H4 (cell line): ENCODE measurements around the gene MBNL1. TPM values are rescaled to one million over a fixed set of nuclear protein-coding genes. Genes with fewer than 3 reads are reported as not detected.
"Not testable (repeated sequence)": the region's sequence is repeated elsewhere in the genome, so short reads cannot be mapped to it uniquely, and the experiment has no call there.

Experiments
- DNase-seq: peaks from one replicate; pipeline ENCODE4 v3.0.0-alpha.2; 2015; ENCODE audit warnings: low spot score
- total RNA-seq: library from RNA; depleted of rRNA; stranded (reverse); fragments of >200 nt; shearing (Covaris generic); gene quantifications from 2 replicates; pipeline ENCODE4 v1.2.3, GENCODE V29; 2014

MBNL1 gene
- total RNA-seq, 1 experiment from 2014 or later = 153 TPM

GRCh38 chr3:152402695-152403451, 134.1 kb downstream of the MBNL1 start:
- no peak for DNase-seq

GRCh38 chr3:152403632-152404066, 134.9 kb downstream of the MBNL1 start:
- peak; percentile 63 for DNase-seq

GRCh38 chr3:152404976-152405375, 136.2 kb downstream of the MBNL1 start:
- DNase-seq = no peak

GRCh38 chr3:152405915-152406802, 137.4 kb downstream of the MBNL1 start:
- DNase-seq = peak; percentile 60

- DNase-seq = no peak
These were observed 144.5 kb downstream of the MBNL1 start for GRCh38 chr3:152413240-152413639.

GRCh38 chr3:152416808-152417580, 148.3 kb downstream of the MBNL1 start:
- DNase-seq = no peak

- no peak for DNase-seq
These were observed 151.0 kb downstream of the MBNL1 start for GRCh38 chr3:152419748-152420147.

- no peak for DNase-seq
These were observed 152.4 kb downstream of the MBNL1 start for GRCh38 chr3:152421162-152421561.

GRCh38 chr3:152426393-152426792, 157.7 kb downstream of the MBNL1 start:
- DNase-seq = no peak

- no peak for DNase-seq
These were observed 159.8 kb downstream of the MBNL1 start for GRCh38 chr3:152428577-152428976.

GRCh38 chr3:152430223-152431002, 161.7 kb downstream of the MBNL1 start:
- no peak for DNase-seq

- DNase-seq = no peak
These were observed 165.4 kb downstream of the MBNL1 start for GRCh38 chr3:152434142-152434541.

- not testable (repeated sequence) for DNase-seq
These were observed 166.5 kb downstream of the MBNL1 start for GRCh38 chr3:152435210-152435609.

GRCh38 chr3:152436707-152437590, 168.2 kb downstream of the MBNL1 start:
- DNase-seq = no peak

GRCh38 chr3:152438181-152438580, 169.5 kb downstream of the MBNL1 start:
- no peak for DNase-seq

GRCh38 chr3:152438706-152439105, 170.0 kb downstream of the MBNL1 start:
- no peak for DNase-seq

GRCh38 chr3:152440243-152440642, 171.5 kb downstream of the MBNL1 start:
- not testable (repeated sequence) for DNase-seq

- no peak for DNase-seq
These were observed 174.7 kb downstream of the MBNL1 start for GRCh38 chr3:152443212-152444023.

- DNase-seq = peak; percentile 65
These were observed 175.4 kb downstream of the MBNL1 start for GRCh38 chr3:152444029-152444641.
